Cardiac septum (tissue), 1 donor: Measurements from ENCODE around the gene FNTB. TPM values are rescaled to one million over a fixed set of nuclear protein-coding genes. Genes with fewer than 3 reads are reported as not detected.
"Not testable (repeated sequence)": the region's sequence is repeated elsewhere in the genome, so short reads cannot be mapped to it uniquely, and the experiment has no call there.

Experiments
- DNase-seq: peaks from one replicate; pipeline ENCODE4 v3.0.0-alpha.2; 2020; ENCODE audit warnings: low spot score
- intact Hi-C: fragments of 100-400 bp; cut with DNase I; formaldehyde crosslinking; loops from one replicate; pipeline ENCODE4 v1.14.0; 2022
- total RNA-seq: library from RNA; stranded (reverse); fragmentation: NEBNext Ultra II Directional; extraction: Animal tissue kit (Norgen Biotek cat#: 25700); gene quantifications from one replicate; pipeline ENCODE4 v1.2.1, GENCODE V29; 2021
- donor health status: DM: no; HTN: no; CAD: no.

FNTB gene
- total RNA-seq, 1 donor from 2014 or later: 18.7 TPM

- intact Hi-C loops: no loop called here
- DNase-seq: no peak
Observed at GRCh38 chr14:65002586-65003210, 16.0 kb downstream of the FNTB start.

GRCh38 chr14:65003394-65003793 lies 16.7 kb downstream of the FNTB start:
- intact Hi-C loops: no loop called here
- DNase-seq: no peak

- intact Hi-C loops: no loop called here
- no peak for DNase-seq
Observed at GRCh38 chr14:65006261-65006721, 19.6 kb downstream of the FNTB start.

GRCh38 chr14:65007202-65007601 lies 20.5 kb downstream of the FNTB start:
- no peak for DNase-seq
- intact Hi-C loops: no loop called here

- no peak for DNase-seq
- intact Hi-C loops: no loop called here
Observed at GRCh38 chr14:65010211-65010931, 23.7 kb downstream of the FNTB start.

- no peak for DNase-seq
- intact Hi-C loops: no loop called here
Observed at GRCh38 chr14:65011538-65011937, 24.8 kb downstream of the FNTB start.

- DNase-seq: no peak
- intact Hi-C loops: no loop called here
Observed at GRCh38 chr14:65012353-65012752, 25.7 kb downstream of the FNTB start.

- intact Hi-C loops: no loop called here
- DNase-seq: no peak
Observed at GRCh38 chr14:65015391-65015790, 28.7 kb downstream of the FNTB start.

GRCh38 chr14:65016471-65016870 lies 29.8 kb downstream of the FNTB start:
- no peak for DNase-seq
- intact Hi-C loops: no loop called here

- intact Hi-C loops: loop anchor here (2.0 kb wide), 1 partner anchor 33 kb away; the partner anchor contains the start of gene FNTB
- DNase-seq: no peak
Observed at GRCh38 chr14:65019944-65020566, 33.4 kb downstream of the FNTB start.

GRCh38 chr14:65024957-65025356 lies 38.3 kb downstream of the FNTB start:
- DNase-seq: no peak
- intact Hi-C loops: no loop called here

- intact Hi-C loops: no loop called here
Observed at GRCh38 chr14:65025818-65026217, 39.1 kb downstream of the FNTB start.

GRCh38 chr14:65026526-65026925 lies 39.8 kb downstream of the FNTB start:
- DNase-seq: no peak
- intact Hi-C loops: no loop called here

More at GRCh38 chr14:65025818-65026217, 39.1 kb downstream of the FNTB start:
- no peak for DNase-seq

- no peak for DNase-seq
- intact Hi-C loops: no loop called here
Observed at GRCh38 chr14:65027127-65027799, 40.6 kb downstream of the FNTB start.

GRCh38 chr14:65028937-65029336 lies 42.2 kb downstream of the FNTB start:
- intact Hi-C loops: no loop called here
- DNase-seq: no peak

GRCh38 chr14:65031321-65031720 lies 44.6 kb downstream of the FNTB start:
- DNase-seq, intact Hi-C loops: not testable (repeated sequence)

GRCh38 chr14:65032319-65032718 lies 45.6 kb downstream of the FNTB start:
- intact Hi-C loops: no loop called here
- no peak for DNase-seq

- no peak for DNase-seq
- intact Hi-C loops: no loop called here
Observed at GRCh38 chr14:65033181-65033580, 46.5 kb downstream of the FNTB start.

GRCh38 chr14:65034021-65034420 lies 47.3 kb downstream of the FNTB start:
- DNase-seq: no peak
- intact Hi-C loops: no loop called here

- intact Hi-C loops: no loop called here
- DNase-seq: no peak
Observed at GRCh38 chr14:65035049-65035448, 48.4 kb downstream of the FNTB start.
